PC-9 (cell line): ENCODE data around the gene HSPA12B. TPM values are rescaled to one million over a fixed set of nuclear protein-coding genes. Genes with fewer than 3 reads are reported as not detected.

ENCODE experiments used
- BruUV-seq: library from RNA; stranded (reverse); fragments of 400-500 nt; replicated peaks from 2 replicates; lab custom pipeline; 2021; lab: Mats Ljungman, UMichigan
- CTCF ChIA-PET: fragments of 300-600 bp; sonication (Branson Sonifier 250); formaldehyde crosslinking; loops from one replicate; lab custom pipeline; 2022; ENCODE audit warnings: antibody characterized with exemption; lab: Charles Lee
- POLR2A ChIA-PET: fragments of 300-600 bp; sonication (Branson Sonifier 250); formaldehyde crosslinking; loops from one replicate; lab custom pipeline; 2022; ENCODE audit warnings: antibody characterized with exemption; ENCODE audit not compliant: unreplicated experiment; lab: Charles Lee
- DNase-seq, 2 experiments: peaks; one replicate each; pipeline versions ENCODE4 v3.0.0 to v3.0.0-alpha.2; 2015 to 2022; ENCODE audit warnings: mixed read lengths in 1 of 2
- H2AFZ ChIP-seq: fragments of 200-600 bp; sonication (generic); 2 replicates; pipeline ENCODE4 v1.8.1; 2017; ENCODE audit warnings: antibody characterized with exemption
- H3F3A ChIP-seq: fragments of 200-600 bp; sonication (generic); 2 replicates; pipeline ENCODE4 v1.8.1; 2017; ENCODE audit warnings: antibody characterized with exemption, mild to moderate bottlenecking, low read depth; ENCODE audit not compliant: insufficient read depth
- H3K27ac ChIP-seq: fragments of 200-600 bp; sonication (generic); 2 replicates; pipeline ENCODE4 v1.6.1; 2016; ENCODE audit warnings: mixed run types
- H3K27me3 ChIP-seq: fragments of 200-600 bp; sonication (generic); 2 replicates; pipeline ENCODE4 v1.6.1; 2016; ENCODE audit warnings: low read depth, mixed run types; ENCODE audit not compliant: insufficient read depth
- H3K36me3 ChIP-seq: fragments of 200-600 bp; sonication (generic); 2 replicates; pipeline ENCODE4 v1.6.1; 2016; ENCODE audit warnings: low read depth, mixed run types
- H3K4me1 ChIP-seq: fragments of 200-600 bp; sonication (generic); replicated peaks from 2 replicates; pipeline ENCODE4 v1.6.1; 2016; ENCODE audit warnings: mixed run types; ENCODE audit not compliant: insufficient read depth
- H3K4me2 ChIP-seq: fragments of 200-600 bp; sonication (generic); 2 replicates; pipeline ENCODE4 v1.6.1; 2017; ENCODE audit warnings: mixed run types
- H3K4me3 ChIP-seq: fragments of 200-600 bp; sonication (generic); 2 replicates; pipeline ENCODE4 v1.6.1; 2016; ENCODE audit warnings: mixed run types
- H3K79me2 ChIP-seq: fragments of 200-600 bp; sonication (generic); 2 replicates; pipeline ENCODE4 v1.6.1; 2017; ENCODE audit warnings: low read depth, mixed run types
- H3K9me2 ChIP-seq: fragments of 200-600 bp; sonication (generic); 2 replicates; pipeline ENCODE4 v1.8.1; 2017; ENCODE audit warnings: mild to moderate bottlenecking; ENCODE audit not compliant: insufficient read depth
- H3K9me3 ChIP-seq: fragments of 200-600 bp; sonication (generic); 2 replicates; pipeline ENCODE4 v1.8.1; 2016; ENCODE audit warnings: low read depth; ENCODE audit not compliant: insufficient read depth
- H4K20me1 ChIP-seq: fragments of 200-600 bp; sonication (generic); 2 replicates; pipeline ENCODE4 v1.8.1; 2017; ENCODE audit not compliant: insufficient read depth
- CTCF ChIP-seq: fragments of 200-600 bp; sonication (generic); conservative IDR thresholded peaks from 2 replicates; pipeline ENCODE4 v1.6.1; 2017; ENCODE audit warnings: mixed run types, antibody characterized with exemption, mild to moderate bottlenecking, moderate library complexity
- EZH2 ChIP-seq: fragments of 200-600 bp; sonication (generic); IDR thresholded peaks from 2 replicates; pipeline ENCODE4 v1.8.0; 2017; ENCODE audit warnings: antibody characterized with exemption, low read depth
- intact Hi-C: fragments of 100-400 bp; cut with micrococcal nuclease; formaldehyde crosslinking; loops from one replicate; pipeline ENCODE4 v1.10.0; 2022; ENCODE audit not compliant: unreplicated experiment
- total RNA-seq: library from RNA; stranded (reverse); gene quantifications from 2 replicates; pipeline ENCODE4 v1.2.3, GENCODE V29; 2021

HSPA12B gene
- total RNA-seq, 1 experiment from 2014 or later = not detected

- CTCF ChIA-PET = interaction anchor here (0.6 kb wide), 1 partner anchor 126 kb away, joined by 5 read pairs; no protein-coding TSS in a partner anchor
- Histone ChIP-seq H3K27ac (no peak overlapping the region), H3K9me3 (peaks cover 4% of the 10 kb centered on the region; the same call in 1 of the 2 replicates), H3K4me3 (no peak overlapping the region), H3K27me3 (peaks cover 3% of the 10 kb centered on the region; the same call in 1 of the 2 replicates), H3K4me1 (no peaks in the 10 kb centered on the region), H2AFZ (no peak overlapping the region), H3K36me3 (no peaks in the 10 kb centered on the region), H3K79me2 (no peaks in the 10 kb centered on the region), H3K9me2 (no peaks in the 10 kb centered on the region), H3K4me2 (no peak overlapping the region), H3F3A (no peaks in the 10 kb centered on the region), H4K20me1 (no peaks in the 10 kb centered on the region)
- intact Hi-C loops = no loop called here
- no TSS peak for BruUV-seq
- TF ChIP-seq CTCF = no peak
- TF ChIP-seq EZH2 = no peak
- POLR2A ChIA-PET = no interaction called here
- DNase-seq = no peak
Measured at GRCh38 chr20:3692706-3693294, 39.7 kb upstream of the HSPA12B start.

GRCh38 chr20:3693376-3693775 lies 39.1 kb upstream of the HSPA12B start:
- H3K4me2 ChIP-seq = no peak overlapping the region
- no peak overlapping the region for H2AFZ ChIP-seq
- no peak for DNase-seq
- H3K36me3 ChIP-seq = no peaks in the 10 kb centered on the region
- ChIA-PET POLR2A (no interaction called here), CTCF (no interaction called here)
- TF ChIP-seq CTCF (no peak), EZH2 (no peak)
- no peaks in the 10 kb centered on the region for H3K9me2 ChIP-seq
- H3K4me3 ChIP-seq = no peak overlapping the region
- intact Hi-C loops = no loop called here
- no peaks in the 10 kb centered on the region for H3K4me1 ChIP-seq
- H3K9me3 ChIP-seq = peaks cover 4% of the 10 kb centered on the region; the same call in 1 of the 2 replicates
- H3K27ac ChIP-seq = no peak overlapping the region
- H3F3A ChIP-seq = no peaks in the 10 kb centered on the region
- peaks cover 8% of the 10 kb centered on the region; the same call in 1 of the 2 replicates for H3K27me3 ChIP-seq
- no peaks in the 10 kb centered on the region for H3K79me2 ChIP-seq
- no peaks in the 10 kb centered on the region for H4K20me1 ChIP-seq
- no TSS peak for BruUV-seq

GRCh38 chr20:3694864-3695263 lies 37.6 kb upstream of the HSPA12B start:
- POLR2A ChIA-PET = no interaction called here
- CTCF ChIA-PET = no interaction called here
- intact Hi-C loops = no loop called here

More at GRCh38 chr20:3694864-3695263, 37.6 kb upstream of the HSPA12B start:
- H2AFZ ChIP-seq = no peak overlapping the region
- no peaks in the 10 kb centered on the region for H3F3A ChIP-seq
- peaks cover 20% of the 10 kb centered on the region; the same call in 1 of the 2 replicates for H3K27me3 ChIP-seq
- H3K4me3 ChIP-seq = no peak overlapping the region
- no peaks in the 10 kb centered on the region for H4K20me1 ChIP-seq
- TF ChIP-seq EZH2 (no peak), CTCF (no peak)
- H3K9me3 ChIP-seq = peaks cover 4% of the 10 kb centered on the region; the same call in 1 of the 2 replicates
- H3K4me2 ChIP-seq = no peak overlapping the region
- H3K79me2 ChIP-seq = no peaks in the 10 kb centered on the region
- no peak overlapping the region for H3K27ac ChIP-seq
- no peak for DNase-seq
- H3K4me1 ChIP-seq = no peaks in the 10 kb centered on the region
- H3K36me3 ChIP-seq = no peaks in the 10 kb centered on the region
- no peaks in the 10 kb centered on the region for H3K9me2 ChIP-seq
- no TSS peak for BruUV-seq
